Vagina (tissue), 2 donors: ENCODE data around the gene PPP1R13B. TPM values are rescaled to one million over a fixed set of nuclear protein-coding genes. Genes with fewer than 3 reads are reported as not detected.

ENCODE experiments used
- DNase-seq, 2 donors: peaks; one replicate each; pipeline ENCODE4 v3.0.0-alpha.2; 2017; ENCODE audit errors: extremely low spot score in 2 of 2
- H3K27ac ChIP-seq: fragments of 200-600 bp; sonication (generic); one replicate; pipeline ENCODE4 v1.5.1; 2019
- H3K27me3 ChIP-seq: fragments of 200-600 bp; sonication (generic); one replicate; pipeline ENCODE4 v1.5.1; 2019
- H3K36me3 ChIP-seq, 2 donors: fragments of 200-600 bp; sonication (generic); one replicate each; pipeline ENCODE4 v1.5.1; 2017 to 2019
- H3K4me1 ChIP-seq: fragments of 200-600 bp; sonication (generic); one replicate; pipeline ENCODE4 v1.5.1; 2019
- H3K4me3 ChIP-seq, 2 donors: fragments of 200-600 bp; sonication (generic); 1 replicate in 1 of 2; 2 replicates in 1 of 2; pipeline ENCODE4 v1.5.1; 2016 to 2019
- H3K9me3 ChIP-seq: fragments of 200-600 bp; sonication (generic); one replicate; pipeline ENCODE4 v1.5.1; 2019
- CTCF ChIP-seq, 3 experiments: fragments of 450-650 bp in 2 of 3; fragments of 200-600 bp in 1 of 3; sonication (generic) in 1 of 3; IDR thresholded peaks; one replicate each; pipeline ENCODE4 v1.5.1; 2017 to 2019; ENCODE audit warnings: antibody characterized with exemption in 3 of 3, mild to moderate bottlenecking in 2 of 3, moderate library complexity in 2 of 3
- POLR2A ChIP-seq, 2 donors: fragments of 450-650 bp; IDR thresholded peaks; one replicate each; pipeline ENCODE4 v1.6.1; 2017; ENCODE audit warnings: antibody characterized with exemption in 2 of 2, mild to moderate bottlenecking in 2 of 2, moderate library complexity in 2 of 2
- POLR2AphosphoS5 ChIP-seq, 2 donors: sonication (generic); formaldehyde crosslinking; IDR thresholded peaks; one replicate each; pipeline ENCODE4 v1.9.0; 2017; ENCODE audit warnings: antibody characterized with exemption in 2 of 2, mild to moderate bottlenecking in 2 of 2, low read depth in 1 of 2; ENCODE audit not compliant: insufficient read depth in 1 of 2
- intact Hi-C: fragments of 100-400 bp; cut with DNase I; formaldehyde crosslinking; loops from one replicate; pipeline ENCODE4 v1.15.1; 2023
- total RNA-seq: library from RNA; depleted of rRNA; stranded (reverse); fragments of >200 nt; gene quantifications from one replicate; pipeline ENCODE4 v1.2.3, GENCODE V29; 2016

PPP1R13B gene
- total RNA-seq, 1 donor from 2014 or later = 34.1 TPM

- no peak overlapping the region for H3K4me3 ChIP-seq
- H3K36me3 ChIP-seq = peaks cover 0 to 26% of the 10 kb centered on the region in 2 donors
- intact Hi-C loops = no loop called here
- H3K4me1 ChIP-seq = peaks cover 57% of the 10 kb centered on the region
- no peaks in the 10 kb centered on the region for H3K9me3 ChIP-seq
- no peak for DNase-seq
- no peaks in the 10 kb centered on the region for H3K27me3 ChIP-seq
- TF ChIP-seq POLR2A (IDR thresholded peaks at IDR 0.05) = no peak
- TF ChIP-seq CTCF (IDR thresholded peaks at IDR 0.05) = no peak
- no peak for TF ChIP-seq POLR2AphosphoS5 (IDR thresholded peaks at IDR 0.05; ENCODE audit: insufficient read depth in 1 of 2, low read depth in 1 of 2)
- H3K27ac ChIP-seq = peak overlapping the region; percentile 73
Measured at GRCh38 chr14:103735439-103735814, 111.9 kb downstream of the PPP1R13B start.

GRCh38 chr14:103735022-103735421 is 112.4 kb downstream of the PPP1R13B start:
- no peaks in the 10 kb centered on the region for H3K27me3 ChIP-seq
- peaks cover 0 to 30% of the 10 kb centered on the region in 2 donors for H3K36me3 ChIP-seq
- TF ChIP-seq CTCF (IDR thresholded peaks at IDR 0.05) (no peak), POLR2A (IDR thresholded peaks at IDR 0.05) (no peak), POLR2AphosphoS5 (IDR thresholded peaks at IDR 0.05; ENCODE audit: insufficient read depth in 1 of 2, low read depth in 1 of 2) (no peak)
- H3K4me3 ChIP-seq = no peak overlapping the region
- peaks cover 61% of the 10 kb centered on the region for H3K4me1 ChIP-seq
- intact Hi-C loops = no loop called here
- H3K9me3 ChIP-seq = no peaks in the 10 kb centered on the region
- no peak overlapping the region for H3K27ac ChIP-seq
- no peak for DNase-seq

GRCh38 chr14:103734081-103734888 is 113.1 kb downstream of the PPP1R13B start:
- no peak overlapping the region for H3K27ac ChIP-seq
- no peak for TF ChIP-seq CTCF (IDR thresholded peaks at IDR 0.05)
- TF ChIP-seq POLR2A (IDR thresholded peaks at IDR 0.05) = no peak
- no peak for TF ChIP-seq POLR2AphosphoS5 (IDR thresholded peaks at IDR 0.05; ENCODE audit: insufficient read depth in 1 of 2, low read depth in 1 of 2)

GRCh38 chr14:103733651-103734050 is 113.7 kb downstream of the PPP1R13B start:
- no peak overlapping the region for H3K4me3 ChIP-seq
- no peaks in the 10 kb centered on the region for H3K27me3 ChIP-seq
- H3K4me1 ChIP-seq = peaks cover 67% of the 10 kb centered on the region
- H3K9me3 ChIP-seq = no peaks in the 10 kb centered on the region
- no peak overlapping the region for H3K27ac ChIP-seq
- TF ChIP-seq CTCF (IDR thresholded peaks at IDR 0.05) (no peak), POLR2AphosphoS5 (IDR thresholded peaks at IDR 0.05; ENCODE audit: insufficient read depth in 1 of 2, low read depth in 1 of 2) (no peak), POLR2A (IDR thresholded peaks at IDR 0.05) (no peak)
- intact Hi-C loops = no loop called here
- H3K36me3 ChIP-seq = peaks cover 0 to 41% of the 10 kb centered on the region in 2 donors
- no peak for DNase-seq

More at GRCh38 chr14:103734081-103734888, 113.1 kb downstream of the PPP1R13B start:
- DNase-seq = no peak
- H3K9me3 ChIP-seq = no peaks in the 10 kb centered on the region
- H3K4me3 ChIP-seq = no peak overlapping the region
- peaks cover 67% of the 10 kb centered on the region for H3K4me1 ChIP-seq
- intact Hi-C loops = no loop called here
- peaks cover 0 to 37% of the 10 kb centered on the region in 2 donors for H3K36me3 ChIP-seq
- no peaks in the 10 kb centered on the region for H3K27me3 ChIP-seq
